Adipose tissue (tissue), 3 donors: ENCODE data around the gene PAMR1. TPM values are rescaled to one million over a fixed set of nuclear protein-coding genes. Genes with fewer than 3 reads are reported as not detected.

Experiments used
- H3K27ac ChIP-seq: one replicate; pipeline ENCODE4 v1.5.1; 2013; ENCODE audit warnings: low read depth, low read length
- WGBS, 3 donors: extraction: QIAGEN DNeasy Blood & Tissue Kit; methylation state at CpG; one replicate each; pipeline ENCODE4 v1.1.7; 2013; 5-methylcytosine and 5-hydroxymethylcytosine counted together
- polyA plus RNA-seq, 3 donors: library from polyadenylated mRNA; stranded (reverse); fragments of 200-250 nt; gene quantifications; one replicate each; pipeline ENCODE4 v1.2.3, GENCODE V29; 2013
- donor health status: healthy with polysubstance abuse.
- donor health status: Bipolar disorder and iron deficiency.
- donor health status: healthy.

PAMR1 gene
- polyA plus RNA-seq: 10 to 100 TPM in 1 of 3 donors, 1 to 10 TPM in 1, under 1 TPM in 1; 0.89 to 14.6 (median 8.3) TPM

- no peak within 1 kb of the TSS for H3K27ac ChIP-seq
- 1 to 4% (median 2%) methylated on average over 32 to 34 of the region's 34 CpGs for WGBS, 3 donors
These were observed at the start of gene PAMR1 for GRCh38 chr11:35525501-35526175. Gene PAMR1 (minus strand): TSS chr11:35525616. CDS start chr11:35525585, 31 bp downstream.

- H3K27ac ChIP-seq: no peak overlapping the region
- 67 to 69% (median 68%) methylated on average over 3 of the region's 3 CpGs for whole genome bisulfite sequencing, 3 donors
These were observed 46.3 kb upstream of the PAMR1 start for GRCh38 chr11:35571696-35572095.

- no peak overlapping the region for H3K27ac ChIP-seq
- 23 to 61% (median 55%) methylated on average over 1 of the region's 1 CpG for WGBS, 3 donors
These were observed 42.5 kb upstream of the PAMR1 start for GRCh38 chr11:35567737-35568465.

- H3K27ac ChIP-seq: no peak overlapping the region
These were observed 41.5 kb upstream of the PAMR1 start for GRCh38 chr11:35566885-35567284.

GRCh38 chr11:35566181-35566580 is 40.8 kb upstream of the PAMR1 start:
- H3K27ac ChIP-seq: no peak overlapping the region
- 38 to 62% (median 44%) methylated on average over 4 of the region's 4 CpGs for WGBS, 3 donors

More at GRCh38 chr11:35566885-35567284, 41.5 kb upstream of the PAMR1 start:
- whole genome bisulfite sequencing, 3 donors: 83 to 90% (median 83%) methylated on average over 3 of the region's 3 CpGs

- H3K27ac ChIP-seq: no peak overlapping the region
- 57 to 75% (median 69%) methylated on average over 4 of the region's 4 CpGs for WGBS, 3 donors
These were observed 38.8 kb upstream of the PAMR1 start for GRCh38 chr11:35564245-35564595.

- 62 to 73% (median 72%) methylated on average over 6 of the region's 6 CpGs for WGBS, 3 donors
These were observed 38.2 kb upstream of the PAMR1 start for GRCh38 chr11:35563484-35564244.

GRCh38 chr11:35559949-35560348 is 34.5 kb upstream of the PAMR1 start:
- H3K27ac ChIP-seq: no peak overlapping the region
- 91 to 93% (median 92%) methylated on average over 5 of the region's 5 CpGs for WGBS, 3 donors

More at GRCh38 chr11:35563484-35564244, 38.2 kb upstream of the PAMR1 start:
- H3K27ac ChIP-seq: no peak overlapping the region

GRCh38 chr11:35558513-35558912 is 33.1 kb upstream of the PAMR1 start:
- no peak overlapping the region for H3K27ac ChIP-seq
- 40 to 69% (median 48%) methylated on average over 3 of the region's 3 CpGs for WGBS, 3 donors

- no peak overlapping the region for H3K27ac ChIP-seq
These were observed 30.1 kb upstream of the PAMR1 start for GRCh38 chr11:35555488-35555887.

- WGBS, 3 donors: 58 to 67% (median 66%) methylated on average over 5 of the region's 5 CpGs
- H3K27ac ChIP-seq: no peak overlapping the region
These were observed 29.3 kb upstream of the PAMR1 start for GRCh38 chr11:35554491-35555437.

- WGBS, 3 donors: 68 to 74% (median 68%) methylated on average over 1 of the region's 1 CpG
- H3K27ac ChIP-seq: no peak overlapping the region
These were observed 28.4 kb upstream of the PAMR1 start for GRCh38 chr11:35553831-35554230.

GRCh38 chr11:35553021-35553420 is 27.6 kb upstream of the PAMR1 start:
- WGBS, 3 donors: 76 to 77% (median 77%) methylated on average over 3 of the region's 3 CpGs
- no peak overlapping the region for H3K27ac ChIP-seq

- no peak overlapping the region for H3K27ac ChIP-seq
- 90 to 95% (median 93%) methylated on average over 5 of the region's 5 CpGs for WGBS, 3 donors
These were observed 27.2 kb upstream of the PAMR1 start for GRCh38 chr11:35552616-35553015.

- no peak overlapping the region for H3K27ac ChIP-seq
- 81 to 89% (median 89%) methylated on average over 3 of the region's 3 CpGs for WGBS, 3 donors
These were observed 25.1 kb upstream of the PAMR1 start for GRCh38 chr11:35550374-35551036.

- 38 to 46% (median 42%) methylated on average over 3 of the region's 3 CpGs for WGBS, 3 donors
- no peak overlapping the region for H3K27ac ChIP-seq
These were observed 24.4 kb upstream of the PAMR1 start for GRCh38 chr11:35549787-35550186.

- WGBS, 3 donors: 37 to 53% (median 47%) methylated on average over 4 of the region's 4 CpGs
- H3K27ac ChIP-seq: no peak overlapping the region
These were observed 23.6 kb upstream of the PAMR1 start for GRCh38 chr11:35548925-35549561.
